ENCODE measurements around the gene STK10. TPM values are rescaled to one million over a fixed set of nuclear protein-coding genes. Genes with fewer than 3 reads are reported as not detected.

Gene STK10
- total RNA-seq, 1 donor from 2014 or later, result 32.3 TPM

GRCh38 chr5:172117977-172118701 lies 69.9 kb downstream of the STK10 start:
- peaks cover 6% of the 10 kb centered on the region for H3K36me3 Mint-ChIP-seq (ENCODE audit: low read depth)
- peaks cover 9% of the 10 kb centered on the region for H3K4me1 Mint-ChIP-seq
- no peak for TF ChIP-seq CTCF (conservative IDR thresholded peaks at IDR 0.05)
- no peak overlapping the region for H3K4me3 Mint-ChIP-seq
- H3K9me3 Mint-ChIP-seq, result no peaks in the 10 kb centered on the region
- DNase-seq (ENCODE audit: low read depth, low spot score), result no peak
- H3K27me3 Mint-ChIP-seq (ENCODE audit: low read depth), result no peaks in the 10 kb centered on the region
- no peak overlapping the region for H3K27ac Mint-ChIP-seq (ENCODE audit: unreplicated experiment)

- Mint-ChIP-seq H3K36me3 (ENCODE audit: low read depth) (peaks cover 6% of the 10 kb centered on the region), H3K27ac (ENCODE audit: unreplicated experiment) (peak overlapping the region; percentile 83), H3K4me1 (peaks cover 9% of the 10 kb centered on the region), H3K27me3 (ENCODE audit: low read depth) (no peaks in the 10 kb centered on the region), H3K9me3 (no peaks in the 10 kb centered on the region), H3K4me3 (no peak overlapping the region)
- TF ChIP-seq CTCF (conservative IDR thresholded peaks at IDR 0.05), result no peak
- DNase-seq (ENCODE audit: low read depth, low spot score), result no peak
These were observed 72.5 kb downstream of the STK10 start for GRCh38 chr5:172115541-172115982.

DNA sequence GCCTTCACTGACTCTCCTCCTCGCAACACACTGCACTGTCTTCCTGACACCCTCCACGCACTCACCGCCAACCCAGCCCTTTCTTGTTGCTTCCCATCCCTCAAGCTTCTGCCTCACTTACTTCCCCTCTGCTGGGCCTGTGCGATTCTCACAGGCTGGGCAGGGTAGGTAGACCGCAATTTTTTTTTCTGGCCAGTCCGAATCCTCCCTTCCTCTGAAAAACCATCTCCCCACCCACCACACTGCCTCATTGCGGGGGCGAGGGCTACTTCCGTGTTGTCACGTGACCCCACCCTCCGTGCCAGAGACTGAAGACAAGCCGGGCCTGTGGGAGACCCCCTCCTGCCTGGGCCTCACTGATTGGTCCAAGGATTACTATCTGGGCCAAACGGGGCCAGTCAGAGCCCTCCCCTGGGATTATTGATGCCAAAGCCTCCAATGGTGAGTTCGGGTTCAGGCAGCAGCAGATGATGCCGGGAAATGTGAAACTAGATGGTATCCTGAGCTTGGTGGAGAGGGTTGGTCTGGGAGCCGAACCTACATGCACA lies 73.1 kb downstream of the STK10 start:
- no peaks in the 10 kb centered on the region for H3K27me3 Mint-ChIP-seq (ENCODE audit: low read depth)
- TF ChIP-seq CTCF (conservative IDR thresholded peaks at IDR 0.05), result no peak
- no peaks in the 10 kb centered on the region for H3K9me3 Mint-ChIP-seq
- H3K27ac Mint-ChIP-seq (ENCODE audit: unreplicated experiment), result no peak overlapping the region
- DNase-seq (ENCODE audit: low read depth, low spot score), result no peak
- peaks cover 13% of the 10 kb centered on the region for H3K4me1 Mint-ChIP-seq
- H3K36me3 Mint-ChIP-seq (ENCODE audit: low read depth), result peaks cover 6% of the 10 kb centered on the region
- H3K4me3 Mint-ChIP-seq, result no peak overlapping the region

- no peak overlapping the region for H3K4me3 Mint-ChIP-seq
- DNase-seq (ENCODE audit: low read depth, low spot score), result no peak
- H3K27ac Mint-ChIP-seq (ENCODE audit: unreplicated experiment), result no peak overlapping the region
- peaks cover 6% of the 10 kb centered on the region for H3K36me3 Mint-ChIP-seq (ENCODE audit: low read depth)
- H3K4me1 Mint-ChIP-seq, result peaks cover 10% of the 10 kb centered on the region
- no peak for TF ChIP-seq CTCF (conservative IDR thresholded peaks at IDR 0.05)
- no peaks in the 10 kb centered on the region for H3K27me3 Mint-ChIP-seq (ENCODE audit: low read depth)
- H3K9me3 Mint-ChIP-seq, result no peaks in the 10 kb centered on the region
These were observed 75.0 kb downstream of the STK10 start for GRCh38 chr5:172113036-172113435.

- Mint-ChIP-seq H3K4me1 (peaks cover 18% of the 10 kb centered on the region), H3K9me3 (no peaks in the 10 kb centered on the region), H3K27ac (ENCODE audit: unreplicated experiment) (no peak overlapping the region), H3K4me3 (no peak overlapping the region), H3K36me3 (ENCODE audit: low read depth) (peaks cover 6% of the 10 kb centered on the region), H3K27me3 (ENCODE audit: low read depth) (no peaks in the 10 kb centered on the region)
- TF ChIP-seq CTCF (conservative IDR thresholded peaks at IDR 0.05), result no peak
- no peak for DNase-seq (ENCODE audit: low read depth, low spot score)
These were observed 76.2 kb downstream of the STK10 start for GRCh38 chr5:172111852-172112225.

All from neural crest cell (in vitro differentiated cells).